K562 (cell line): ENCODE data around the gene TADA2A. TPM values are rescaled to one million over a fixed set of nuclear protein-coding genes. Genes with fewer than 3 reads are reported as not detected.

Experiments used
- ATAC-seq: fragments of 200-7000 bp; cut with Tn5 transposase; 3 replicates; pipeline ENCODE4 v1.9.1; 2020; ENCODE audit warnings: moderate library complexity
- BruUV-seq: library from RNA; stranded (reverse); fragments of 400-500 nt; replicated peaks from 2 replicates; lab custom pipeline; 2021; lab: Mats Ljungman, UMichigan
- CTCF ChIA-PET: fragments of 300-600 bp; formaldehyde crosslinking; extraction: SDS; loops from one replicate; lab custom pipeline; 2021; ENCODE audit warnings: low intra/inter-chr PET ratio; lab: Yijun Ruan, JAX
- POLR2A ChIA-PET: fragments of 300-600, 350-650 bp; sonication (Branson Sonifier 250); formaldehyde crosslinking; extraction: SDS; loops from one replicate; lab custom pipeline; 2021; ENCODE audit warnings: antibody characterized with exemption, inconsistent platforms; lab: Yijun Ruan, JAX
- DNase-seq, 4 experiments: peaks; one replicate each; pipeline versions ENCODE4 v3.0.0 to v3.0.0-alpha.2; 2011 to 2018; ENCODE audit warnings: low spot score in 3 of 4, mixed read lengths in 3 of 4; ENCODE audit errors: extremely low read depth in 1 of 4
- FAIRE-seq: peaks from 2 replicates; lab custom pipeline; 2011; peaks lifted over from hg19 to GRCh38; lab: Jason Lieb, UNC
- H2AFZ ChIP-seq: 2 replicates; pipeline ENCODE4 v1.6.0; 2011; ENCODE audit warnings: low read depth, low read length, control low read depth, inconsistent platforms
- H3K27ac ChIP-seq: fragments of 200-600 bp; 3 replicates; pipeline ENCODE4 v1.8.0; 2011; ENCODE audit warnings: low read depth, mild to moderate bottlenecking, control low read depth, inconsistent platforms, low read length, moderate library complexity, mixed read lengths; ENCODE audit errors: extremely low read depth
- H3K27me3 ChIP-seq, 2 experiments: fragments of 300-600 bp in 1 of 2; 2 replicates in 1 of 2; 3 replicates in 1 of 2; pipeline versions ENCODE4 v1.6.0 to v1.8.0; 2011; ENCODE audit warnings: inconsistent platforms in 2 of 2, low read length in 2 of 2, mild to moderate bottlenecking in 1 of 2, mixed read lengths in 1 of 2, moderate library complexity in 1 of 2; ENCODE audit not compliant: control insufficient read depth in 2 of 2, insufficient read depth in 2 of 2
- H3K36me3 ChIP-seq: fragments of 300-600 bp; 3 replicates; pipeline ENCODE4 v1.8.0; 2011; ENCODE audit warnings: mild to moderate bottlenecking, low read length, inconsistent platforms; ENCODE audit not compliant: control insufficient read depth, insufficient read depth
- H3K4me1 ChIP-seq, 2 experiments: fragments of 200-600 bp in 1 of 2; replicated peaks in 1 of 2; 2 replicates in 1 of 2; 3 replicates in 1 of 2; pipeline versions ENCODE4 v1.5.1 to v1.8.0; 2011; ENCODE audit warnings: inconsistent platforms in 2 of 2, low read length in 2 of 2, mild to moderate bottlenecking in 1 of 2, mixed read lengths in 1 of 2, moderate library complexity in 1 of 2; ENCODE audit not compliant: control insufficient read depth in 2 of 2, insufficient read depth in 2 of 2
- H3K4me2 ChIP-seq: 2 replicates; pipeline ENCODE4 v1.6.1; 2011; ENCODE audit warnings: low read length, control low read depth, inconsistent platforms, mixed read lengths; ENCODE audit not compliant: insufficient read depth
- H3K4me3 ChIP-seq: fragments of 200-600 bp; sonication (generic), shearing (Covaris generic); 2 replicates; pipeline ENCODE4 v1.5.1; 2016; ENCODE audit warnings: control low read depth, inconsistent platforms
- H3K79me2 ChIP-seq: fragments of 200-600 bp; 3 replicates; pipeline ENCODE4 v1.8.0; 2011; ENCODE audit warnings: low read length, inconsistent platforms; ENCODE audit not compliant: control insufficient read depth, insufficient read depth
- H3K9ac ChIP-seq, 2 experiments: 2 replicates each; pipeline versions ENCODE4 v1.6.0 to v1.6.1; 2011; ENCODE audit warnings: low read depth in 2 of 2, low read length in 2 of 2, control low read depth in 1 of 2, inconsistent platforms in 1 of 2, mild to moderate bottlenecking in 1 of 2, mixed read lengths in 1 of 2; ENCODE audit not compliant: insufficient read depth in 1 of 2
- H3K9me1 ChIP-seq: one replicate; pipeline ENCODE4 v1.6.0; 2011; ENCODE audit warnings: inconsistent platforms, mild to moderate bottlenecking, low read length, moderate library complexity; ENCODE audit not compliant: control insufficient read depth, insufficient read depth
- H3K9me3 ChIP-seq: replicated peaks from 2 replicates; pipeline ENCODE4 v1.5.1; 2011; ENCODE audit warnings: low read depth, low read length, inconsistent platforms; ENCODE audit not compliant: control insufficient read depth, insufficient read depth
- H4K20me1 ChIP-seq: replicated peaks from 2 replicates; pipeline ENCODE4 v1.6.1; 2011; ENCODE audit warnings: low read length, inconsistent platforms, mixed read lengths; ENCODE audit not compliant: control insufficient read depth, insufficient read depth
- ADNP ChIP-seq: fragments of 200-800 bp; sonication (Bioruptor generic); IDR thresholded peaks from 2 replicates; pipeline ENCODE4 v1.6.1; 2016; ENCODE audit warnings: missing genetic modification characterization, missing compliant biosample characterization
- ATF3 ChIP-seq, 2 experiments: fragments of 450-650 bp in 1 of 2; sonication (generic) in 1 of 2; formaldehyde crosslinking in 1 of 2; IDR thresholded peaks in 1 of 2; conservative IDR thresholded peaks in 1 of 2; 2 replicates each; pipeline versions ENCODE4 v1.6.1 to v1.8.1; 2016 to 2023; ENCODE audit warnings: mild to moderate bottlenecking in 2 of 2, moderate library complexity in 2 of 2, inconsistent platforms in 1 of 2, missing genetic modification reagents in 1 of 2
- ATF7 ChIP-seq: fragments of 450-650 bp; IDR thresholded peaks from 2 replicates; pipeline ENCODE4 v1.7.1; 2014; ENCODE audit warnings: mild to moderate bottlenecking, moderate library complexity
- CBX1 ChIP-seq: sonication (generic); IDR thresholded peaks from 2 replicates; pipeline ENCODE4 v1.6.1; 2016; ENCODE audit warnings: antibody characterized with exemption, low read depth, mild to moderate bottlenecking
- CTCFL ChIP-seq: IDR thresholded peaks from 2 replicates; pipeline ENCODE4 v1.6.1; 2011; ENCODE audit warnings: borderline replicate concordance, low read depth, mild to moderate bottlenecking, moderate library complexity, low read length; ENCODE audit not compliant: insufficient read depth, poor library complexity, severe bottlenecking
- FOXK2 ChIP-seq, 2 experiments: fragments of 450-650 bp; IDR thresholded peaks in 1 of 2; conservative IDR thresholded peaks in 1 of 2; 2 replicates each; pipeline ENCODE4 v1.6.1; 2016; ENCODE audit warnings: low read depth in 2 of 2, mild to moderate bottlenecking in 1 of 2
- GATA2 ChIP-seq: sonication (generic); formaldehyde crosslinking; IDR thresholded peaks from 2 replicates; pipeline ENCODE4 v1.4.0; 2020; ENCODE audit warnings: mild to moderate bottlenecking, missing genetic modification reagents
- JUND ChIP-seq, 2 experiments: IDR thresholded peaks; 2 replicates in 1 of 2; 3 replicates in 1 of 2; pipeline ENCODE4 v1.6.1; 2011; ENCODE audit warnings: borderline replicate concordance in 2 of 2, low read depth in 2 of 2, low read length in 2 of 2, improper control_type of control experiment in 1 of 2, missing biosample characterization in 1 of 2, missing genetic modification characterization in 1 of 2, missing genetic modification reagents in 1 of 2
- KAT8 ChIP-seq: fragments of 450-650 bp; IDR thresholded peaks from 2 replicates; pipeline ENCODE4 v1.6.1; 2016; ENCODE audit warnings: low read depth, mild to moderate bottlenecking
- MEIS2 ChIP-seq: fragments of 450-650 bp; IDR thresholded peaks from 2 replicates; pipeline ENCODE4 v1.6.1; 2014; ENCODE audit warnings: mild to moderate bottlenecking; ENCODE audit not compliant: partially characterized antibody
- NR0B1 ChIP-seq: fragments of 450-650 bp; IDR thresholded peaks from one replicate; pipeline ENCODE4 v1.6.1; 2018; ENCODE audit warnings: mild to moderate bottlenecking, moderate library complexity; ENCODE audit not compliant: partially characterized antibody
- RAD21 ChIP-seq, 2 experiments: fragments of 250-450 bp in 1 of 2; fragments of 450-650 bp in 1 of 2; sonication (Bioruptor Pico) in 1 of 2; formaldehyde crosslinking in 1 of 2; IDR thresholded peaks in 1 of 2; conservative IDR thresholded peaks in 1 of 2; 2 replicates each; pipeline versions ENCODE4 v1.4.0 to v1.8.0; 2020 to 2022; ENCODE audit warnings: mild to moderate bottlenecking in 2 of 2, moderate library complexity in 1 of 2
- RBM22 ChIP-seq: fragments of 200-400 bp; formaldehyde crosslinking; IDR thresholded peaks from 2 replicates; pipeline ENCODE4 v1.6.1; 2018; ENCODE audit warnings: low read length, low read depth; ENCODE audit not compliant: poor library complexity, severe bottlenecking
- SETDB1 ChIP-seq: IDR thresholded peaks from one replicate; pipeline ENCODE4 v1.6.1; 2012; ENCODE audit warnings: low read length, control low read depth, inconsistent platforms
- SMAD3 ChIP-seq: fragments of 450-650 bp; formaldehyde crosslinking; conservative IDR thresholded peaks from 2 replicates; pipeline ENCODE4 v1.4.0; 2020; ENCODE audit warnings: mild to moderate bottlenecking
- SMARCA4 ChIP-seq: fragments of 450-650 bp; IDR thresholded peaks from 2 replicates; pipeline ENCODE4 v1.6.1; 2016
- SMARCE1 ChIP-seq: fragments of 450-650 bp; IDR thresholded peaks from 2 replicates; pipeline ENCODE4 v1.7.1; 2016; ENCODE audit warnings: mild to moderate bottlenecking
- XRCC4 ChIP-seq: IDR thresholded peaks from one replicate; pipeline ENCODE4 v1.6.1; 2011; ENCODE audit not compliant: insufficient read depth, insufficient read length; ENCODE audit errors: extremely low read depth
- WGBS: fragments of 100-300 bp; shearing (Covaris generic); methylation state at CpG from one replicate; pipeline ENCODE4 v1.1.6; 2016; ENCODE audit warnings: low coverage, mixed read lengths; ENCODE audit not compliant: insufficient coverage; ENCODE audit errors: missing lambda C conversion rate; 5-methylcytosine and 5-hydroxymethylcytosine counted together
- in situ Hi-C: fragments of 300-500 bp; cut with MboI; formaldehyde crosslinking; loops from 4 replicates; pipeline ENCODE4 v1.15.0; 2018; ENCODE audit warnings: inconsistent platforms, mixed read lengths
- intact Hi-C: fragments of 100-400 bp; cut with micrococcal nuclease; formaldehyde crosslinking; loops from 2 replicates; pipeline ENCODE4 v1.14.2; 2022
- polyA plus RNA-seq, 8 experiments: library from polyadenylated mRNA; depleted of rRNA in 4 of 8; stranded (reverse) in 5 of 8; unstranded in 3 of 8; fragments of >200 nt; fragmentation: Nextera tagmentation in 2 of 8; fragmentation: Illumina TruSeq in 1 of 8; extraction: Ambion mirVana in 2 of 8; extraction: Trizol in 1 of 8; gene quantifications; 2 replicates each; pipeline versions ENCODE4 v1.2.1 to v1.2.3, GENCODE V29; 2011 to 2014; ENCODE audit warnings: inconsistent platforms in 1 of 8, missing spikeins in 1 of 8
- total RNA-seq, 7 experiments: library from RNA; depleted of rRNA in 6 of 7; stranded (reverse); fragments of >200 nt in 6 of 7; fragmentation: Illumina TruSeq in 2 of 7; extraction: Trizol in 2 of 7; gene quantifications; 2 replicates each; pipeline versions ENCODE4 v1.2.1 to v1.2.3, GENCODE V29; 2011 to 2021; ENCODE audit warnings: low replicate concordance in 1 of 7

TADA2A gene
- total and polyA plus RNA-seq, 9 of the 15 experiments (the other 6 are each of a cell fraction or from before 2014, with no cell fraction given): 13.8 to 37.7 (median 25.0) TPM

GRCh38 chr17:37386462-37386861 lies 20.2 kb upstream of the TADA2A start:
- FAIRE-seq (no peak), DNase-seq (peak in 1 of 4 experiments; percentile 32), ATAC-seq (peak; percentile 85)
- in situ Hi-C loops (no loop called here), intact Hi-C loops (no loop called here)
- H3K9me3 ChIP-seq: no peaks in the 10 kb centered on the region
- H3K4me3 ChIP-seq: no peak overlapping the region
- ChIA-PET CTCF (interaction anchor here (0.8 kb wide), 1 partner anchor 11 kb away, joined by 3 read pairs; no protein-coding TSS in a partner anchor), POLR2A (interaction anchor here (0.9 to 1.7 kb wide), 4 partner anchors 10 to 50 kb away, joined by 3 to 5 read pairs (median 4); partner anchors contain the start of gene C17orf78)
- no peaks in the 10 kb centered on the region for H3K36me3 ChIP-seq
- 3% methylated on average over 5 of the region's 5 CpGs for WGBS
- H3K9me1 ChIP-seq: no peaks in the 10 kb centered on the region
- H3K27ac ChIP-seq: no peak overlapping the region; the same call in 2 of the 3 replicates
- H3K79me2 ChIP-seq: no peaks in the 10 kb centered on the region
- peak overlapping the region; percentile 47 for H2AFZ ChIP-seq
- H3K9ac ChIP-seq: no peak overlapping the region; a peak in 1 of 4 replicates
- H4K20me1 ChIP-seq: no peaks in the 10 kb centered on the region
- H3K27me3 ChIP-seq: no peaks in the 10 kb centered on the region
- H3K4me1 ChIP-seq: no peaks in the 10 kb centered on the region; a peak in 1 of 5 replicates
- no peak overlapping the region for H3K4me2 ChIP-seq
- no TSS peak for BruUV-seq
- TF ChIP-seq RBM22: no peak
- TF ChIP-seq ADNP (tag): 0 out of 2 replicates have a peak, but pooled peaks have one; percentile 17
- TF ChIP-seq ATF3 (IDR thresholded peaks at IDR 0.05): peak; percentile 51; the same call in 1 of the 2 replicates
- no peak for TF ChIP-seq ATF3 (CRISPR knock-in tag; conservative IDR thresholded peaks at IDR 0.05)
- TF ChIP-seq RAD21 (CRISPR knock-in tag; conservative IDR thresholded peaks at IDR 0.05 in 1 of 2, IDR thresholded peaks at IDR 0.05 in 1 of 2): no peak
- peak in 1 of 2 experiments; percentile 50; a peak in 2 of 4 replicates for TF ChIP-seq FOXK2 (conservative IDR thresholded peaks at IDR 0.05 in 1 of 2, IDR thresholded peaks at IDR 0.05 in 1 of 2; ENCODE audit: low read depth in 2 of 2)
- no peak for TF ChIP-seq GATA2
- peak; percentile 39; the same call in 1 of the 2 replicates for TF ChIP-seq SMARCE1
- peak; percentile 74 for TF ChIP-seq SMARCA4
- TF ChIP-seq CBX1: no peak
- peak; percentile 12 for TF ChIP-seq MEIS2
- TF ChIP-seq KAT8: no peak
- no peak for TF ChIP-seq XRCC4
- TF ChIP-seq SETDB1: no peak
- TF ChIP-seq ATF7: peak; percentile 69
- peak; percentile 21 for TF ChIP-seq CTCFL
- TF ChIP-seq JUND (IDR thresholded peaks at IDR 0.05; ENCODE audit: borderline replicate concordance, low read depth, low read length): 0 out of 2 replicates have a peak, but pooled peaks have one; percentile 6
- no peak for TF ChIP-seq JUND (tag; IDR thresholded peaks at IDR 0.05; ENCODE audit: borderline replicate concordance, low read depth, low read length)
- TF ChIP-seq SMAD3 (CRISPR knock-in tag): no peak
- TF ChIP-seq NR0B1: no peak
